GM12891 (cell line): ENCODE results near the gene FHAD1.
A peak's percentile ranks its signal among the peaks of the same experiment; 100 is the strongest.
"Not testable (repeated sequence)": the region's sequence is repeated elsewhere in the genome, so short reads cannot be mapped to it uniquely, and the experiment has no call there.

Source experiments
- DNase-seq: peaks from one replicate; pipeline ENCODE4 v3.0.0; 2011; ENCODE audit warnings: low spot score; ENCODE audit not compliant: insufficient read length
- FAIRE-seq: peaks from 2 replicates; lab custom pipeline; 2011; peaks lifted over from hg19 to GRCh38; lab: Jason Lieb, UNC
- PAX5 ChIP-seq: IDR thresholded peaks from 2 replicates; pipeline ENCODE4 v1.6.1; 2011; ENCODE audit warnings: low read length, moderate library complexity, mild to moderate bottlenecking; ENCODE audit not compliant: insufficient read depth, severe bottlenecking
- POLR2A ChIP-seq: IDR thresholded peaks from 2 replicates; pipeline ENCODE4 v1.6.1; 2011; ENCODE audit warnings: low read depth, low read length, control low read depth
- POLR2AphosphoS5 ChIP-seq: IDR thresholded peaks from 2 replicates; pipeline ENCODE4 v1.6.1; 2011; ENCODE audit warnings: low read depth, low read length, control low read depth
- POU2F2 ChIP-seq: IDR thresholded peaks from 2 replicates; pipeline ENCODE4 v1.6.1; 2011; ENCODE audit warnings: low read depth, mild to moderate bottlenecking, control low read depth, low read length, moderate library complexity
- SPI1 ChIP-seq: IDR thresholded peaks from 2 replicates; pipeline ENCODE4 v1.6.1; 2011; ENCODE audit warnings: low read depth, low read length, control low read depth
- TAF1 ChIP-seq: IDR thresholded peaks from 2 replicates; pipeline ENCODE4 v1.6.1; 2011; ENCODE audit warnings: low read depth, low read length, control low read depth

Gene FHAD1

DNA sequence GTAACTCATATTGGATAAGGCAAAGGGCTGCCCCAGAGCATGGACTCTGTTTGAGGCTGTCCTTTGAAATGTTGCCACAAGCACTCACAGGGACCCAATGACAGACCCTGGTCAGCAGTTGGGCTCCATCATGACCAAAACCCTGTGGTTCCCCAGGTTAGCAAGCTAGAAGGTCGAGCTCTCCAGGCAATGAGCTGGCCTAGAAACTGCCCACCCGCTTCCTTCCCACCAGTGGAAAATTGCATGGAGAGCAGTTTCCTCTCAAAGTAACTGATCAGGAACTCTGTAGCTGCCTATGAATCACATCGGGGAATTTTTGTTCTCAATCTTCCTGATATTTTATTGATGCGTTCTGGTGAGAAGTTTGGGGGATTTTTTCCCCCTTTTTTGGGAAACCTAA, 52.8 kb downstream of the FHAD1 start:
- FAIRE-seq (no peak), DNase-seq (no peak)
- TF ChIP-seq POLR2A = no peak

DNA sequence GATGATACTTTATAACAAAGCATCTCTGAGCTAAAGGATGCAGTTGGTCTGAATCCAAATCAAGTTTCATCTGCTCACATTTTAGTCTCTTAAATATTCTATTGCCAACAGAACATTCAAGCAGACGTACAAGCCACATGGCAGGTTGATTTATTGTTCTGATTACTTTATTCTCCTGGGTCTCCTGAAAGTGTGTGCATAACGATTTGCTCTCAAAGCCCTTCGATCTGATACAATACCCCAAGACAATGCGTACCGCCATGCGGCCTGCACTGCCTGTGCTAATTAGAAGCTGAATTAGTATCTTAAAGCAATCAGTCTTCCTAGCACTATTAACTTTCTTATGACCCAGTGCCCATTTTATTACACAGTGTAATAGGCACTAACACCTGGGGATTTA, 56.9 kb downstream of the FHAD1 start:
- FAIRE-seq = no peak
- TF ChIP-seq POU2F2 (no peak), POLR2A (no peak), TAF1 (no peak)
- no peak for DNase-seq

DNA sequence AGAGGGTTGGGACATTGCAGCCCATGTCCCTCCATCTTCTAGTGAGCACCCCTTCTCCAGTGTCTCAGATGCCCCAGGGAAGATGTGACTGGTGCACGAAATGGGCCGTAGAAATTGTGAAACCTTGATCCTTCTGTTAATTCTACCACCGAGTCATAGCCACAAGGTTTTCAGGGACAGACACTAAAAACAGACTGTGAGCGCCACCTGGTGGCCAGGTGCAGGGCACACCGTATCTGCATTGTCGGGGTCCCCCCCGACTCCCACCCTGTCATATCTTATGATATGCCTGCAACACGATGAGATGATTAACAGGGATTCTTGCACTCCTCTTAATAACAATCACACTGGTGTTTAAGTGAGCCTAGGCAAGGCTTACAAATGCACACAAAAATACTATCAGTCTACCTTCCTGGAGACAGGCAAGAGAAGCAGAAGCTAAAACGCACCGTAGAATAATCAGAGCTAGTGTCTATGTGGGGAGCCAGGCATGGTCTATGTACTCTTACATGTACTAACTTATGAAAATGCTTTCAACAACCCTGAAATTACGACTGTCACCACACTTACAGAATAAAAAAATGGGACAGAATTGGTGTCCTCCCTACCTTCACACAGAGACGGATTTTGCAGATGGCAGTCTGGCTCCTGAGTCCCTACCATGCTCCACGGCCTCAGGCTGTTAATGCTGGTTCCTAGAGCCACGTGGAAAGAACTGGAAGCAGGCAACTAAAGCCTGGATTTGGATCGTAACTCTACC, 57.9 kb downstream of the FHAD1 start:
- FAIRE-seq (peak; percentile 93), DNase-seq (peak; percentile 41)
- no peak for TF ChIP-seq POLR2AphosphoS5
- no peak for TF ChIP-seq PAX5

DNA sequence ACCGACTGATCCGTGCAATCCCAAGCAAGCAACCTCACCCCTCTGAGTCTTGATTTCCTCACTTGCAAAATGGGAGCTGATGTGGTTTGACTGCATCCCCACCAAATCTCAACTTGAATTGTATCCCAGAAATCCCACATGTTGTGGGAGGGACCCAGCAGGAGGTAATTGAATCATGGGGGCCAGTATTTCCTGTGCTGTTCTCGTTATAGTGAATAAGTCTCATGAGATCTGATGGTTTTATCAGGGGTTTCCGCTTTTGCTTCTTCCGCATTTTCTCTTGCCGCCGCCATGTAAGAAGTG, 58.4 kb downstream of the FHAD1 start:
- TF ChIP-seq SPI1 (no peak), PAX5 (no peak), POU2F2 (no peak), TAF1 (no peak), POLR2A (no peak), POLR2AphosphoS5 (no peak)
- DNase-seq (no peak), FAIRE-seq (no peak)

DNA sequence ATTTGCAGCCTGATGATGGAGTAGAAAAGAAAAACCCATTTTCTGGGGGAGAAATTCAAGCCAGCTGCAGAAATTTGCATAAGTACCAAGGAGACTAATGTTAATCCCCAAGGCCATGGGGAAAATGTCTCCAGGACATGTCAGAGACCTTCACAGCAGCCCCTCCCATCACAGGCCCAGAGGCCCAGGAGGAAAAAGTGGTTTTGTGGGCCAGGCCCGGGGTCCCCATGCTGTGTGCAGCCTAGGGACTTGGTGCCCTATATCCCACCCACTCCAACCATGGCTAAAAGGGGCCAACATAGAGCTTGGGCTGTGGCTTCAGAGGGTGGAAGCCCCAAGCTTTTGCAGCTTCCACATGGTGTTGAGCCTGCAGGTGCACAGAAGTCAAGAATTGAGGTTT, 59.3 kb downstream of the FHAD1 start:
- FAIRE-seq, DNase-seq: not testable (repeated sequence)

DNA sequence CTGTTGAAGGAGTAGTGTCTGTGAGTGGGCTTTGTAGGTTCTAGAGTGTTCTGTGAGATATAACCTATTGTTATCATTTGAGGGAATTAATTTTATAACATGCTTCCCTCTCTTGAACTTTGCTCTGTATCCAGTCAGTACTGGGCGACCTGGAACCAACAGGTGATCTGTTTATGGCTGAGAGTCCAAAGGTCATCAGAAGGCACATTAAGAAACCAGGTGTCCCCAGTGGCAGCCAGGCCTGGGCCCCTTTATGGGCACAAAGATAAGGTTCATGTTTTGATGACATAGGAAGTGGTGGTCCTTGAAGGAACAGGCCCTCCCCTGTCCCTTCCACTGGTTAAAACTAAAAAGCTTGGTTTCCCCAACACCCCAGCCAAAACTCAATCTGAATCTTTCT, 61.1 kb downstream of the FHAD1 start:
- TF ChIP-seq POU2F2 = no peak
- no peak for TF ChIP-seq SPI1
- TF ChIP-seq POLR2AphosphoS5 = no peak
- TF ChIP-seq PAX5 = no peak
- TF ChIP-seq TAF1 = no peak
- TF ChIP-seq POLR2A = no peak
- no peak for DNase-seq
- no peak for FAIRE-seq

DNA sequence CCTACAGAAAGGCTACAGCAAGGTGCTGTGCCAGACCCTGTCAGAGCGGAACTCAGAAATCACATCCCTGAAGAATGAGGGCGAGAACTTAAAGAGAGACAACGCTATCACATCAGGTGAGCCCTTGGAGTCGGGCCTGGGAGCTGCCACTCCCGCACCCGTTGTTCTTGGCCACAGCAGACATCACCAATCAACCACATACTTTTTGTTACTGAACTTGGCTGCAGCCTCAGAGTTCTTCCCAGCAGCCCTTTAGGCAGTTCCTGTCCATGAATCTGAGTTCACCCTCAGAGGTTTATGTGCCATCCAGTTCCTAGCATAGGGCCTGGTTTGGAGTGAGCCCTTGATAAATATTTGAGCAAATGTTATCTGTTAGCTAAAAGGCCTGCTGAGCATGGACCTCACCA, 61.6 kb downstream of the FHAD1 start:
- DNase-seq (no peak), FAIRE-seq (no peak)
- TF ChIP-seq SPI1 = no peak
- no peak for TF ChIP-seq PAX5
- no peak for TF ChIP-seq POLR2AphosphoS5

DNA sequence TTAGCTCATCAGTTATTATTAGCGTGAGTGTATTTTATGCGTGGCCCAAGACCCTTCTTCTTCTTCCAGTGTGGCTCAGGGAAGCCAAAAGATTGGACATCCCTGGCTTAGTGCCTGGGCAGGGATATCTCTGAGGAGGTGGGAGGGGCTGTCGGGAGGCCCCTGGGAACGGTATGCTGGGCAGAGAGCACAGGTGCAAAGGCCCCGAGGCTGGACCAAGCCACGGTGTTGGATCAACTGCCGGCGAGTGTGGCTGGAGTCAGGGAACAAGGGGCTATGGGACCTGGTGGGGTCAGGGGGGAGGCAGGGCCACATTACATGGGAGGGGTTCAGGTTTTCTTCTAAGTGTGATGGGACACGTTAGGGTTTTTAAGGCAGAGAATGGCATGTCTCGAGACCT, 62.7 kb downstream of the FHAD1 start:
- FAIRE-seq (no peak), DNase-seq (no peak)
- TF ChIP-seq POU2F2 = no peak
- TF ChIP-seq PAX5 = no peak
- TF ChIP-seq TAF1 = no peak
- no peak for TF ChIP-seq POLR2A
- no peak for TF ChIP-seq SPI1
- no peak for TF ChIP-seq POLR2AphosphoS5

DNA sequence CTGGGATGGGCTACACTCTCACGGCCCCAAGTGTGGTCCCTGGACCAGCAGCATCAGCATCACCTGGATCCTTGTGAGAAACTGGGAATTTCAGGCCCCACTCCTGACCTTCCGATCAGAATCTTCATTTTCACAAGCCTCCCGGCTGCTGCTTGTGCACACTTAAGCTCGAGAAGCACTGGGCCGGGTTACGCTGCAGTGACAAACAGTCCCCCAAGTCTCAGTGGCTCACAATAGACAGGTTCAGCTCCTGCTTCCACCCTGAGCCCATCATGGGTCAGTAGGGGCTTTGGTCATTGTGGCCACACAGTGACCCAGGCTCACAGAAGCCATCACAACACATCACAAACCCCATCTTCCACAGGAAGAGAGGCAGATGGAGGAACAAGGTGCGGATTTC, 63.5 kb downstream of the FHAD1 start:
- TF ChIP-seq POLR2AphosphoS5 (no peak), POLR2A (no peak), SPI1 (no peak), POU2F2 (no peak), TAF1 (no peak), PAX5 (no peak)
- DNase-seq (no peak), FAIRE-seq (no peak)

DNA sequence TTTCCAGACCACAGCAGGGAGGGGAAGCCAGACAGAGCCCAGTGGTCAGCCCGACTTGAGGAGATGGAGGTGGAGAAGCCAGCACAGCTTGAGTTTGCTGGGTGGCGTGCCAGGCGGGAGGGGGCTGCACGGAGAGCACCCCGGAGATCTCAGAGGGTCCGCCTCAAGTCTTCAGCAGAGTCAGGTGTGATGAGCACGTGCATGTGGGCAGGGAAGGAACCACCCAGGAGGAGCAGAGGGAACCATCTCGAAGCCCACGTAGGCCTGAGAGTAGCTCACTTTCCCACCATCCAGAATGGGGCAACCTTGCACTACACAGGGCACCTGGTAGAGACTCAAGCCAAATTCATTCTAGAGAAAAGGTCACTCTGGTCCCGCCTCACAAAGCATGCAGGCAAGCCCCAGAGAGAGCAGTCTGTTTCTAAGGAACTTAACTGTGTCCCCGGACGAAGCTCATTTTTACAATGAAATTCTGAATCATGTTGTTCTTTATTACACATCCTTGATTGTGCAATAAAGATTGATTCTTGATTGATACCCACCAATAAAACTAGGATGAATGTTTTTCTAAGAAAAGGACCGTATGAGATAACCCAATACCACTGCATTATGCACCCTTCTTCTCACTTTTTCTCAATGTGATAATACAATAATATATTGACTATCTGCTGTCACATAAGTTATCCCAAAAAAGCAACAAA, 64.2 kb downstream of the FHAD1 start:
- DNase-seq = no peak
- TF ChIP-seq POLR2AphosphoS5 (no peak), SPI1 (no peak), PAX5 (no peak), POU2F2 (no peak), POLR2A (no peak), TAF1 (no peak)

DNA sequence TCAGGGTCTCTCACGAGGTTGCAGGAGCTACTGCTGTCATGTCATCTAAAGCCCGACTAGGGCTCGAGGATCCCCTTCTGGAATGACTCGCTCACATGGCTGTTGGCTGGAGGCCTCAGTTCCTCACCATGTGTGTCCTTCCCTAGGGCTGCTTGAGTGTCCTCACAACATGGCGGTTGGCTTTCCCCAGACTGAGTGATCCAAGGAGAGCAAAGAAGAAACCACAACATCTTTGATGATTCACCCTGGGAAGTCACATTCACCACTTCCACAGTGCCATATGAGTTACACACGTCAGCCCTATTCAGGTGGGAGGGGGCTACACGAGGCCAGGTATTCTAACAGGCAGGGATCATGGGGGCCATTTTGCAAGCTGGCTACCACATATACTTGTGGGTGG, 64.9 kb downstream of the FHAD1 start:
- no peak for DNase-seq
- FAIRE-seq = no peak
- TF ChIP-seq SPI1 (no peak), PAX5 (no peak), POLR2A (no peak), POU2F2 (no peak), TAF1 (no peak), POLR2AphosphoS5 (no peak)

More for the DNA sequence above, 64.2 kb downstream of the FHAD1 start:
- FAIRE-seq = no peak
